Suprapubic skin (tissue), 4 donors: ENCODE measurements around the gene NOXO1. TPM values are rescaled to one million over a fixed set of nuclear protein-coding genes. Genes with fewer than 3 reads are reported as not detected.

Source experiments
- DNase-seq, 2 donors: peaks; one replicate each; pipeline ENCODE4 v3.0.0-alpha.2; 2019; ENCODE audit warnings: low spot score in 2 of 2
- H3K27ac ChIP-seq: fragments of 200-600 bp; sonication (generic); one replicate; pipeline ENCODE4 v1.5.1; 2019
- H3K27me3 ChIP-seq: fragments of 200-600 bp; sonication (generic); one replicate; pipeline ENCODE4 v1.5.1; 2019
- H3K36me3 ChIP-seq: fragments of 200-600 bp; sonication (generic); one replicate; pipeline ENCODE4 v1.5.1; 2019
- H3K4me1 ChIP-seq: fragments of 200-600 bp; sonication (generic); one replicate; pipeline ENCODE4 v1.5.1; 2019
- H3K4me3 ChIP-seq: fragments of 200-600 bp; sonication (generic); one replicate; pipeline ENCODE4 v1.5.1; 2019; ENCODE audit warnings: mild to moderate bottlenecking
- H3K9me3 ChIP-seq: fragments of 200-600 bp; sonication (generic); one replicate; pipeline ENCODE4 v1.5.1; 2019
- CTCF ChIP-seq, 2 donors: fragments of 200-600 bp in 1 of 2; fragments of 450-650 bp in 1 of 2; sonication (generic) in 1 of 2; IDR thresholded peaks; one replicate each; pipeline ENCODE4 v1.5.1; 2016 to 2019; ENCODE audit warnings: antibody characterized with exemption in 2 of 2, mild to moderate bottlenecking in 1 of 2, moderate library complexity in 1 of 2
- EP300 ChIP-seq: sonication (generic); formaldehyde crosslinking; IDR thresholded peaks from one replicate; pipeline ENCODE4 v1.6.1; 2017; ENCODE audit warnings: antibody characterized with exemption
- POLR2A ChIP-seq, 2 donors: fragments of 450-650 bp; IDR thresholded peaks; one replicate each; pipeline ENCODE4 v1.6.1; 2017; ENCODE audit warnings: antibody characterized with exemption in 2 of 2, mild to moderate bottlenecking in 2 of 2, moderate library complexity in 2 of 2
- POLR2AphosphoS5 ChIP-seq, 3 donors: sonication (generic); formaldehyde crosslinking; IDR thresholded peaks; one replicate each; pipeline ENCODE4 v1.6.1; 2017; ENCODE audit warnings: antibody characterized with exemption in 3 of 3
- WGBS: methylation state at CpG from one replicate; pipeline ENCODE4 v1.1.5; 2018; 5-methylcytosine and 5-hydroxymethylcytosine counted together
- total RNA-seq, 4 donors: library from RNA; depleted of rRNA; stranded (reverse); fragments of >200 nt; gene quantifications; one replicate each; pipeline ENCODE4 v1.1.0, GENCODE V29; 2016

Gene NOXO1
- total RNA-seq, 4 donors from 2014 or later, result 1.1 to 3.1 (median 2.0) TPM; not detected in 1

- TF ChIP-seq POLR2AphosphoS5 (IDR thresholded peaks at IDR 0.05), result no peak
- no peak for TF ChIP-seq CTCF (IDR thresholded peaks at IDR 0.05)
- TF ChIP-seq EP300, result no peak
- TF ChIP-seq POLR2A (IDR thresholded peaks at IDR 0.05), result no peak
- Histone ChIP-seq H3K27me3 (no peaks in the 10 kb centered on the region), H3K4me1 (peaks cover 43% of the 10 kb centered on the region), H3K27ac (peak overlapping the region; percentile 23), H3K36me3 (no peaks in the 10 kb centered on the region), H3K9me3 (no peaks in the 10 kb centered on the region), H3K4me3 (peak overlapping the region; percentile 75)
- 49% methylated on average over 3 of the region's 76 CpGs for WGBS
- no peak for DNase-seq
Measured at GRCh38 chr16:2027024-2028010, 46.0 kb upstream of the NOXO1 start.

GRCh38 chr16:2026461-2027023 is 45.3 kb upstream of the NOXO1 start, which contains the start of gene NHERF2:
Gene NHERF2 (plus strand): TSS chr16:2026902. CDS start chr16:2027006, 104 bp downstream.
- no peaks in the 10 kb centered on the region for H3K36me3 ChIP-seq
- no peak for DNase-seq
- no peaks in the 10 kb centered on the region for H3K9me3 ChIP-seq
- H3K27ac ChIP-seq, result peak within 1 kb of the TSS; percentile 23
- peaks cover 3% of the 10 kb centered on the region for H3K27me3 ChIP-seq
- 85% methylated on average over 2 of the region's 59 CpGs for WGBS
- no peak for TF ChIP-seq CTCF (IDR thresholded peaks at IDR 0.05)
- no peak for TF ChIP-seq EP300
- no peak for TF ChIP-seq POLR2A (IDR thresholded peaks at IDR 0.05)
- no peak for TF ChIP-seq POLR2AphosphoS5 (IDR thresholded peaks at IDR 0.05)
- H3K4me1 ChIP-seq, result peaks cover 43% of the 10 kb centered on the region
- peak within 1 kb of the TSS; percentile 75 for H3K4me3 ChIP-seq

GRCh38 chr16:2025878-2026460 is 44.7 kb upstream of the NOXO1 start:
- no peak for DNase-seq
- TF ChIP-seq POLR2A (IDR thresholded peaks at IDR 0.05), result no peak
- TF ChIP-seq CTCF (IDR thresholded peaks at IDR 0.05), result no peak
- TF ChIP-seq EP300, result no peak
- TF ChIP-seq POLR2AphosphoS5 (IDR thresholded peaks at IDR 0.05), result no peak
- Histone ChIP-seq H3K27ac (no peak overlapping the region), H3K27me3 (peaks cover 9% of the 10 kb centered on the region), H3K36me3 (no peaks in the 10 kb centered on the region), H3K4me3 (peak overlapping the region; percentile 75), H3K4me1 (peaks cover 43% of the 10 kb centered on the region), H3K9me3 (no peaks in the 10 kb centered on the region)
- WGBS, result 81% methylated on average over 11 of the region's 16 CpGs

GRCh38 chr16:2025251-2025650 is 44.0 kb upstream of the NOXO1 start:
- Histone ChIP-seq H3K4me1 (peaks cover 49% of the 10 kb centered on the region), H3K9me3 (no peaks in the 10 kb centered on the region), H3K4me3 (no peak overlapping the region), H3K27me3 (peaks cover 16% of the 10 kb centered on the region), H3K36me3 (no peaks in the 10 kb centered on the region), H3K27ac (no peak overlapping the region)
- TF ChIP-seq POLR2AphosphoS5 (IDR thresholded peaks at IDR 0.05), result no peak
- no peak for TF ChIP-seq EP300
- no peak for TF ChIP-seq CTCF (IDR thresholded peaks at IDR 0.05)
- no peak for TF ChIP-seq POLR2A (IDR thresholded peaks at IDR 0.05)
- 100% methylated on average over 2 of the region's 14 CpGs for WGBS
- no peak for DNase-seq

GRCh38 chr16:2024032-2024420 is 42.8 kb upstream of the NOXO1 start:
- peaks cover 28% of the 10 kb centered on the region for H3K27me3 ChIP-seq
- no peaks in the 10 kb centered on the region for H3K9me3 ChIP-seq
- H3K4me1 ChIP-seq, result peaks cover 58% of the 10 kb centered on the region
- H3K4me3 ChIP-seq, result peak overlapping the region; percentile 30
- 91% methylated on average over 12 of the region's 12 CpGs for WGBS
- no peak for TF ChIP-seq EP300
- TF ChIP-seq POLR2A (IDR thresholded peaks at IDR 0.05), result no peak
- no peak for TF ChIP-seq CTCF (IDR thresholded peaks at IDR 0.05)
- TF ChIP-seq POLR2AphosphoS5 (IDR thresholded peaks at IDR 0.05), result no peak
- DNase-seq, result no peak
- no peaks in the 10 kb centered on the region for H3K36me3 ChIP-seq
- no peak overlapping the region for H3K27ac ChIP-seq
